ENCODE results near the gene ARHGEF12.

The ARHGEF12 gene

GRCh38 chr11:120392793-120393192 is 56.6 kb downstream of the ARHGEF12 start:
- H3K27me3 ChIP-seq (ENCODE audit: insufficient read depth, poor library complexity, severe bottlenecking) = no peaks in the 10 kb centered on the region
- ATAC-seq (ENCODE audit: low read depth) (no peak), DNase-seq (ENCODE audit: low spot score) (no peak)
- no peak for TF ChIP-seq CTCF (IDR thresholded peaks at IDR 0.05; ENCODE audit: poor library complexity, severe bottlenecking)
- H3K4me3 ChIP-seq (ENCODE audit: severe bottlenecking) = no peak overlapping the region
- H3K9me3 ChIP-seq (ENCODE audit: severe bottlenecking) = peaks cover 4% of the 10 kb centered on the region
- H3K36me3 ChIP-seq (ENCODE audit: low read depth) = 0 out of 2 replicates have a peak, but pooled peaks cover 4% of the 10 kb centered on the region
- no peak overlapping the region for H3K27ac ChIP-seq (ENCODE audit: poor library complexity, severe bottlenecking)
- H3K4me1 ChIP-seq (ENCODE audit: insufficient read depth, poor library complexity, severe bottlenecking) = peaks cover 23% of the 10 kb centered on the region

DNA sequence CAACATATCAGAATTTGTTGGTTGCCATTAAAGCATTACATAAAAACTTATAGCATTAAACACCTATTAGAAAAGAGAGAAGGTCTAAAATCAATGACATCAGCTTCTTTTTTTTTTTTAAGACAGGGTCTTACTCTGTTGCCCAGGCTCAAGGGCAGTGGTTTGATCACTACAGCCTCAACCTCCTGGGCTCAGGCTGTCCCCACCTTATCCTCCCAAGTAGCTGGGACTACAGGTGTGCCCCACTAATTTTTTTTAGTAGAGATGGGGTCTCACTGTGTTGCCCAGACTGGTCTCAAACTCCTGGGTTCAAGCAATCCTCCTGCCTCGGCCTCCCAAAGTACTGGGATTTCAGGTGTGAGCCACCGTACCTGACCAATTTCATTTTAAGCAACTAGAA is 57.9 kb downstream of the ARHGEF12 start:
- Histone ChIP-seq H3K27me3 (ENCODE audit: insufficient read depth, poor library complexity, severe bottlenecking) (no peaks in the 10 kb centered on the region), H3K4me1 (ENCODE audit: insufficient read depth, poor library complexity, severe bottlenecking) (peaks cover 26% of the 10 kb centered on the region), H3K4me3 (ENCODE audit: severe bottlenecking) (no peak overlapping the region), H3K27ac (ENCODE audit: poor library complexity, severe bottlenecking) (no peak overlapping the region), H3K36me3 (ENCODE audit: low read depth) (0 out of 2 replicates have a peak, but pooled peaks cover 4% of the 10 kb centered on the region), H3K9me3 (ENCODE audit: severe bottlenecking) (peaks cover 4% of the 10 kb centered on the region)
- DNase-seq (ENCODE audit: low spot score) (no peak), ATAC-seq (ENCODE audit: low read depth) (no peak)
- no peak for TF ChIP-seq CTCF (IDR thresholded peaks at IDR 0.05; ENCODE audit: poor library complexity, severe bottlenecking)

GRCh38 chr11:120395778-120396177 is 59.6 kb downstream of the ARHGEF12 start:
- no peak for TF ChIP-seq CTCF (IDR thresholded peaks at IDR 0.05; ENCODE audit: poor library complexity, severe bottlenecking)
- ATAC-seq (ENCODE audit: low read depth) (no peak), DNase-seq (ENCODE audit: low spot score) (no peak)
- Histone ChIP-seq H3K9me3 (ENCODE audit: severe bottlenecking) (peaks cover 4% of the 10 kb centered on the region), H3K4me3 (ENCODE audit: severe bottlenecking) (no peak overlapping the region), H3K27me3 (ENCODE audit: insufficient read depth, poor library complexity, severe bottlenecking) (no peaks in the 10 kb centered on the region), H3K27ac (ENCODE audit: poor library complexity, severe bottlenecking) (no peak overlapping the region), H3K4me1 (ENCODE audit: insufficient read depth, poor library complexity, severe bottlenecking) (peaks cover 29% of the 10 kb centered on the region), H3K36me3 (ENCODE audit: low read depth) (0 out of 2 replicates have a peak, but pooled peaks cover 4% of the 10 kb centered on the region)

DNA sequence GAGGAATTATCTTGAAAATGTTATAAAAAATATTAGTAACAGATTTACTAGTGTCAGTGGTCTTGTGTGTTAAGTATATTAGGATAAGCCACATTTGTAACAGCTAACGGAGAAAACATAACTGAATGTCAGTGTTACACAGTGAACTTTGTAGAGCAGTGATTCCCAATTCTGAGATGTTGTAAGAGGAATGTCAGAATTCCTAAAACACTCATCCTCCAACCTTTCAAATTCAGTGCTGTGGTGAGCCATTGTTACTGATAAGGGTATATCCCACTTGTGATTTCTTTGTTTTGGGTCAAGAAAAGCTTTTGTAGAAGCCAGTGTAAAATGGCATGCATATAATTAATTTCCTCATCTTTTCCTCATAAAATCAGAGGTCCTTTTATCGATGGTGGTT is 61.9 kb downstream of the ARHGEF12 start:
- Histone ChIP-seq H3K27me3 (ENCODE audit: insufficient read depth, poor library complexity, severe bottlenecking) (no peaks in the 10 kb centered on the region), H3K4me1 (ENCODE audit: insufficient read depth, poor library complexity, severe bottlenecking) (peaks cover 34% of the 10 kb centered on the region), H3K36me3 (ENCODE audit: low read depth) (0 out of 2 replicates have a peak, but pooled peaks cover 4% of the 10 kb centered on the region), H3K27ac (ENCODE audit: poor library complexity, severe bottlenecking) (no peak overlapping the region), H3K9me3 (ENCODE audit: severe bottlenecking) (peaks cover 4% of the 10 kb centered on the region), H3K4me3 (ENCODE audit: severe bottlenecking) (no peak overlapping the region)
- ATAC-seq (ENCODE audit: low read depth) (no peak), DNase-seq (ENCODE audit: low spot score) (no peak)
- TF ChIP-seq CTCF (IDR thresholded peaks at IDR 0.05; ENCODE audit: poor library complexity, severe bottlenecking) = no peak

DNA sequence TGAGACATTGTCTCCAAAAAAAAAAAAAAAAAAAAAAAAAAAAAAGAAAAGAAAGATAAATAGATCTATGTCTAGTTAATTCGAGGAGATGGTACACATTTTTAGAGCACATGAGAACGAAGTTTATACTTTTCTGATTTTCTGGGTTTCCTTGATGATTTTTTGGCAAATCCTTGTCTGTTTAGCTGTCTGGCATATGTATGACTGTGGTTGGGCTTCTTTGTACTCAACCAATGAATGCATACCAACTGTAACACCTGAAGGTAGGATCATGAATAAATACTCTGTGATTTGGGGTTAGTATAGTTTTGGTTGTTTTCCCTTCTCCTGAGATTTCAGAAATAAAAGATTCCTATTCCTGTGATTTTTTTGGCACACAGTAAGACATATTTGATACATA is 63.1 kb downstream of the ARHGEF12 start:
- TF ChIP-seq CTCF (IDR thresholded peaks at IDR 0.05; ENCODE audit: poor library complexity, severe bottlenecking) = no peak
- Histone ChIP-seq H3K9me3 (ENCODE audit: severe bottlenecking) (no peaks in the 10 kb centered on the region), H3K36me3 (ENCODE audit: low read depth) (no peaks in the 10 kb centered on the region), H3K27me3 (ENCODE audit: insufficient read depth, poor library complexity, severe bottlenecking) (no peaks in the 10 kb centered on the region), H3K4me1 (ENCODE audit: insufficient read depth, poor library complexity, severe bottlenecking) (peaks cover 31% of the 10 kb centered on the region), H3K27ac (ENCODE audit: poor library complexity, severe bottlenecking) (peak overlapping the region; percentile 73), H3K4me3 (ENCODE audit: severe bottlenecking) (no peak overlapping the region)
- no peak for DNase-seq (ENCODE audit: low spot score)
- no peak for ATAC-seq (ENCODE audit: low read depth)

All from RWPE2 (cell line).